ENCODE measurements around the gene CPN2.

CPN2 gene

GRCh38 chr3:194383276-194383940, 32.3 kb upstream of the CPN2 start:
- Histone ChIP-seq H3K4me3 (ENCODE audit: low read depth, low read length) (no peak overlapping the region), H3K36me3 (no peaks in the 10 kb centered on the region), H3K27me3 (ENCODE audit: insufficient read depth, low read depth, severe bottlenecking) (no peaks in the 10 kb centered on the region), H3K27ac (no peak overlapping the region), H3K9me3 (ENCODE audit: severe bottlenecking) (no peaks in the 10 kb centered on the region)
- no peak for TF ChIP-seq CTCF (IDR thresholded peaks at IDR 0.05; ENCODE audit: low read depth, low read length)
- DNase-seq, result no peak

GRCh38 chr3:194382892-194383223, 31.7 kb upstream of the CPN2 start:
- H3K9me3 ChIP-seq (ENCODE audit: severe bottlenecking), result no peaks in the 10 kb centered on the region
- no peaks in the 10 kb centered on the region for H3K36me3 ChIP-seq
- H3K4me3 ChIP-seq (ENCODE audit: low read depth, low read length), result no peak overlapping the region
- H3K27me3 ChIP-seq (ENCODE audit: insufficient read depth, low read depth, severe bottlenecking), result no peaks in the 10 kb centered on the region
- TF ChIP-seq CTCF (IDR thresholded peaks at IDR 0.05; ENCODE audit: low read depth, low read length), result no peak
- H3K27ac ChIP-seq, result no peak overlapping the region
- no peak for DNase-seq

- Histone ChIP-seq H3K27ac (no peak overlapping the region), H3K36me3 (no peaks in the 10 kb centered on the region), H3K4me3 (ENCODE audit: low read depth, low read length) (no peak overlapping the region), H3K9me3 (ENCODE audit: severe bottlenecking) (no peaks in the 10 kb centered on the region), H3K27me3 (ENCODE audit: insufficient read depth, low read depth, severe bottlenecking) (no peaks in the 10 kb centered on the region)
- no peak for DNase-seq
- TF ChIP-seq CTCF (IDR thresholded peaks at IDR 0.05; ENCODE audit: low read depth, low read length), result no peak
Observed at GRCh38 chr3:194382196-194382891, 31.2 kb upstream of the CPN2 start.

- H3K9me3 ChIP-seq (ENCODE audit: severe bottlenecking), result no peaks in the 10 kb centered on the region
- no peak overlapping the region for H3K27ac ChIP-seq
- no peak for DNase-seq
- H3K4me3 ChIP-seq (ENCODE audit: low read depth, low read length), result no peak overlapping the region
- H3K27me3 ChIP-seq (ENCODE audit: insufficient read depth, low read depth, severe bottlenecking), result no peaks in the 10 kb centered on the region
- TF ChIP-seq CTCF (IDR thresholded peaks at IDR 0.05; ENCODE audit: low read depth, low read length), result no peak
- no peaks in the 10 kb centered on the region for H3K36me3 ChIP-seq
Observed at GRCh38 chr3:194381460-194381875, 30.3 kb upstream of the CPN2 start.

GRCh38 chr3:194380326-194380725, 29.2 kb upstream of the CPN2 start:
- Histone ChIP-seq H3K9me3 (ENCODE audit: severe bottlenecking) (no peaks in the 10 kb centered on the region), H3K27me3 (ENCODE audit: insufficient read depth, low read depth, severe bottlenecking) (no peaks in the 10 kb centered on the region)

More at GRCh38 chr3:194380326-194380725, 29.2 kb upstream of the CPN2 start:
- Histone ChIP-seq H3K4me3 (ENCODE audit: low read depth, low read length) (no peak overlapping the region), H3K27ac (no peak overlapping the region), H3K36me3 (no peaks in the 10 kb centered on the region)
- TF ChIP-seq CTCF (IDR thresholded peaks at IDR 0.05; ENCODE audit: low read depth, low read length), result no peak
- no peak for DNase-seq

Measured in WERI-Rb-1 (cell line).